ENCODE measurements around the gene ZNF140. TPM values are rescaled to one million over a fixed set of nuclear protein-coding genes. Genes with fewer than 3 reads are reported as not detected.

Gene ZNF140
- total RNA-seq, 2 experiments from 2014 or later: 6.6 to 8.5 TPM

GRCh38 chr12:133083345-133083744 lies 2.6 kb downstream of the ZNF140 start:
- H3K4me1 Mint-ChIP-seq (ENCODE audit: low read depth): peaks cover 16% of the 10 kb centered on the region
- peaks cover 23% of the 10 kb centered on the region for H3K4me1 ChIP-seq (ENCODE audit: insufficient read depth, low read length)
- ATAC-seq (ENCODE audit: poor library complexity): no peak
- CTCF ChIA-PET: no interaction called here
- no peaks in the 10 kb centered on the region for H3K27me3 Mint-ChIP-seq
- TF ChIP-seq CTCF (IDR thresholded peaks at IDR 0.05): no peak
- H3K9me3 Mint-ChIP-seq: peaks cover 19% of the 10 kb centered on the region
- peak overlapping the region; percentile 6 for H3K4me3 Mint-ChIP-seq
- peaks cover under 1% of the 10 kb centered on the region for H3K36me3 Mint-ChIP-seq (ENCODE audit: low read depth)
- peaks cover 53% of the 10 kb centered on the region for H3K36me3 ChIP-seq (ENCODE audit: insufficient read depth, low read length)
- H3K9me3 ChIP-seq (ENCODE audit: control insufficient read depth in 1 of 2, insufficient read depth in 1 of 2, low read length in 2 of 2): peaks cover 47 to 83% of the 10 kb centered on the region in 2 experiments
- intact Hi-C loops (cut with DNase I, micrococcal nuclease): no loop called here
- H3K27ac Mint-ChIP-seq: no peak overlapping the region
- no peak overlapping the region for H3K27ac ChIP-seq (ENCODE audit: low read depth in 1 of 2, low read length in 2 of 2)
- H3K27me3 ChIP-seq (ENCODE audit: control insufficient read depth in 1 of 2, insufficient read depth in 2 of 2, low read length in 2 of 2): no peaks in the 10 kb centered on the region
- H3K4me3 ChIP-seq (ENCODE audit: low read length): no peak overlapping the region
- POLR2A ChIA-PET: no interaction called here
- no peak for DNase-seq

GRCh38 chr12:133105620-133106019 lies 24.9 kb downstream of the ZNF140 start:
- TF ChIP-seq CTCF (IDR thresholded peaks at IDR 0.05): no peak
- no peak for DNase-seq
- H3K4me1 ChIP-seq (ENCODE audit: insufficient read depth, low read length): no peaks in the 10 kb centered on the region
- no peak for ATAC-seq (ENCODE audit: poor library complexity)
- peaks cover 55% of the 10 kb centered on the region for H3K36me3 ChIP-seq (ENCODE audit: insufficient read depth, low read length)
- no peak overlapping the region for H3K4me3 ChIP-seq (ENCODE audit: low read length)
- H3K27ac ChIP-seq (ENCODE audit: low read depth in 1 of 2, low read length in 2 of 2): no peak overlapping the region
- H3K36me3 Mint-ChIP-seq (ENCODE audit: low read depth): peaks cover 100% of the 10 kb centered on the region
- H3K27me3 ChIP-seq (ENCODE audit: control insufficient read depth in 1 of 2, insufficient read depth in 2 of 2, low read length in 2 of 2): no peaks in the 10 kb centered on the region
- no peaks in the 10 kb centered on the region for H3K4me1 Mint-ChIP-seq (ENCODE audit: low read depth)
- H3K27me3 Mint-ChIP-seq: no peaks in the 10 kb centered on the region
- H3K9me3 Mint-ChIP-seq: peaks cover 19% of the 10 kb centered on the region
- no peak overlapping the region for H3K4me3 Mint-ChIP-seq
- intact Hi-C loops (cut with DNase I, micrococcal nuclease): loop anchor here in 1 of 2 experiments (5.0 kb wide), 1 partner anchor 53 kb away; no protein-coding TSS in a partner anchor
- CTCF ChIA-PET: no interaction called here
- POLR2A ChIA-PET: interaction anchor here (1.2 kb wide), 1 partner anchor 24 kb away, joined by 3 read pairs; the partner anchor contains the start of genes ZNF10 and ZNF891
- H3K27ac Mint-ChIP-seq: no peak overlapping the region
- H3K9me3 ChIP-seq (ENCODE audit: control insufficient read depth in 1 of 2, insufficient read depth in 1 of 2, low read length in 2 of 2): peaks cover 38 to 100% of the 10 kb centered on the region in 2 experiments

GRCh38 chr12:133106253-133106652 lies 25.5 kb downstream of the ZNF140 start:
- Mint-ChIP-seq H3K4me3 (no peak overlapping the region), H3K27ac (no peak overlapping the region), H3K27me3 (no peaks in the 10 kb centered on the region), H3K36me3 (ENCODE audit: low read depth) (peaks cover 100% of the 10 kb centered on the region), H3K4me1 (ENCODE audit: low read depth) (no peaks in the 10 kb centered on the region), H3K9me3 (peaks cover 16% of the 10 kb centered on the region)
- TF ChIP-seq CTCF (IDR thresholded peaks at IDR 0.05): no peak
- Histone ChIP-seq H3K9me3 (ENCODE audit: control insufficient read depth in 1 of 2, insufficient read depth in 1 of 2, low read length in 2 of 2) (peaks cover 40 to 100% of the 10 kb centered on the region in 2 experiments), H3K4me3 (ENCODE audit: low read length) (no peak overlapping the region), H3K4me1 (ENCODE audit: insufficient read depth, low read length) (no peaks in the 10 kb centered on the region), H3K36me3 (ENCODE audit: insufficient read depth, low read length) (peaks cover 48% of the 10 kb centered on the region), H3K27me3 (ENCODE audit: control insufficient read depth in 1 of 2, insufficient read depth in 2 of 2, low read length in 2 of 2) (no peaks in the 10 kb centered on the region), H3K27ac (ENCODE audit: low read depth in 1 of 2, low read length in 2 of 2) (no peak overlapping the region)
- ATAC-seq (ENCODE audit: poor library complexity) (no peak), DNase-seq (peak in 1 of 14 experiments; percentile 1)
- POLR2A ChIA-PET: interaction anchor here (1.2 kb wide), 1 partner anchor 24 kb away, joined by 3 read pairs; the partner anchor contains the start of genes ZNF10 and ZNF891
- CTCF ChIA-PET: no interaction called here
- intact Hi-C loops (cut with DNase I, micrococcal nuclease): loop anchor here in 1 of 2 experiments (5.0 kb wide), 1 partner anchor 54 kb away; no protein-coding TSS in a partner anchor

All from CD4-positive, alpha-beta T cell (primary cell).